ENCODE data around the gene PIP5KL1. TPM values are rescaled to one million over a fixed set of nuclear protein-coding genes. Genes with fewer than 3 reads are reported as not detected.
A peak's percentile ranks its signal among the peaks of the same experiment; 100 is the strongest.

Gene PIP5KL1
- total and polyA plus RNA-seq, 2 experiments from 2014 or later, result 0.89 to 3.4 TPM

GRCh38 chr9:127965953-127966352 is 35.4 kb upstream of the PIP5KL1 start:
- no peak for DNase-seq (ENCODE audit: low read depth in 1 of 2, low spot score in 1 of 2)
- TF ChIP-seq CTCF (IDR thresholded peaks at IDR 0.05; ENCODE audit: low read depth, low read length), result no peak
- no peaks in the 10 kb centered on the region for H3K9me3 ChIP-seq (ENCODE audit: low read depth)
- peak overlapping the region; percentile 90 for H3K27ac ChIP-seq
- no peaks in the 10 kb centered on the region for H3K27me3 ChIP-seq
- peaks cover 39% of the 10 kb centered on the region for H3K4me1 ChIP-seq (ENCODE audit: low read depth)
- H3K4me3 ChIP-seq, result no peak overlapping the region
- no peaks in the 10 kb centered on the region for H3K36me3 ChIP-seq

GRCh38 chr9:127963359-127964064 is 32.9 kb upstream of the PIP5KL1 start:
- peaks cover 37% of the 10 kb centered on the region for H3K4me1 ChIP-seq (ENCODE audit: low read depth)
- no peak for TF ChIP-seq CTCF (IDR thresholded peaks at IDR 0.05; ENCODE audit: low read depth, low read length)
- no peak overlapping the region for H3K4me3 ChIP-seq
- H3K9me3 ChIP-seq (ENCODE audit: low read depth), result no peaks in the 10 kb centered on the region
- no peaks in the 10 kb centered on the region for H3K27me3 ChIP-seq
- DNase-seq (ENCODE audit: low read depth in 1 of 2, low spot score in 1 of 2), result no peak
- H3K27ac ChIP-seq, result peak overlapping the region; percentile 69
- H3K36me3 ChIP-seq, result no peaks in the 10 kb centered on the region

GRCh38 chr9:127963041-127963358 is 32.4 kb upstream of the PIP5KL1 start:
- no peak for TF ChIP-seq CTCF (IDR thresholded peaks at IDR 0.05; ENCODE audit: low read depth, low read length)
- Histone ChIP-seq H3K4me3 (no peak overlapping the region), H3K27ac (peak overlapping the region; percentile 69), H3K27me3 (no peaks in the 10 kb centered on the region), H3K36me3 (no peaks in the 10 kb centered on the region), H3K9me3 (ENCODE audit: low read depth) (no peaks in the 10 kb centered on the region), H3K4me1 (ENCODE audit: low read depth) (peaks cover 37% of the 10 kb centered on the region)
- DNase-seq (ENCODE audit: low read depth in 1 of 2, low spot score in 1 of 2), result no peak

- Histone ChIP-seq H3K36me3 (no peaks in the 10 kb centered on the region), H3K27me3 (no peaks in the 10 kb centered on the region), H3K9me3 (ENCODE audit: low read depth) (no peaks in the 10 kb centered on the region), H3K4me3 (no peak overlapping the region), H3K4me1 (ENCODE audit: low read depth) (peaks cover 37% of the 10 kb centered on the region), H3K27ac (peak overlapping the region; percentile 25)
- no peak for DNase-seq (ENCODE audit: low read depth in 1 of 2, low spot score in 1 of 2)
- no peak for TF ChIP-seq CTCF (IDR thresholded peaks at IDR 0.05; ENCODE audit: low read depth, low read length)
These were observed 31.7 kb upstream of the PIP5KL1 start for GRCh38 chr9:127962278-127962677.

GRCh38 chr9:127961613-127962155 is 31.1 kb upstream of the PIP5KL1 start:
- no peaks in the 10 kb centered on the region for H3K36me3 ChIP-seq
- DNase-seq (ENCODE audit: low read depth in 1 of 2, low spot score in 1 of 2), result no peak
- no peaks in the 10 kb centered on the region for H3K9me3 ChIP-seq (ENCODE audit: low read depth)
- H3K4me1 ChIP-seq (ENCODE audit: low read depth), result peaks cover 31% of the 10 kb centered on the region
- no peak for TF ChIP-seq CTCF (IDR thresholded peaks at IDR 0.05; ENCODE audit: low read depth, low read length)
- peak overlapping the region; percentile 25 for H3K27ac ChIP-seq
- H3K4me3 ChIP-seq, result no peak overlapping the region
- no peaks in the 10 kb centered on the region for H3K27me3 ChIP-seq

Measured in cardiac muscle cell (in vitro differentiated cells and primary cell).